RKO (cell line): ENCODE results near the gene SUMF2.
"Not testable (repeated sequence)": the region's sequence is repeated elsewhere in the genome, so short reads cannot be mapped to it uniquely, and the experiment has no call there.

Source experiments
- DNase-seq: peaks from one replicate; pipeline ENCODE4 v3.0.0-alpha.2; 2016; ENCODE audit warnings: low spot score

Gene SUMF2

GRCh38 chr7:56063882-56064625, at the start of gene SUMF2:
TSS of gene SUMF2 (plus strand) at chr7:56064286. CDS start at chr7:56064312, 26 bp downstream.
- DNase-seq = peak; percentile 89

DNA sequence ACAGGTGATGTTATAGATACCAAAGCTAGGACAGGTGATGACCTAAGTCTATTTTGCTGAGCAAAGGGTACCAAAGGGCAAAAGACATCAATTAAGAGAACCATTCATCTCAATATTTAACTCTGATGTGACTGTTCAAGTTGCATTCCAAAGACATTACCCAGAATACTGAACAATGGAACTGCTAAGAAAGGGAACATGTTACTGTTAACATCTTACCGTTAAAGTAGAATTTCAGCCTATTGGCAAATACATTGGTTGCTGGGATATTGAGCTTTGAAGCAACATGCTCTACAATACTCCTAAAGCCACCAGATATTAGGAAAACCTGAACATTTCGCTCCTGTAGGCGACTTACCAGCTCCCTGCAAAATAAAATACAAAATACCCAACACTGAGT, 47.1 kb upstream of the SUMF2 start:
- not testable (repeated sequence) for DNase-seq

DNA sequence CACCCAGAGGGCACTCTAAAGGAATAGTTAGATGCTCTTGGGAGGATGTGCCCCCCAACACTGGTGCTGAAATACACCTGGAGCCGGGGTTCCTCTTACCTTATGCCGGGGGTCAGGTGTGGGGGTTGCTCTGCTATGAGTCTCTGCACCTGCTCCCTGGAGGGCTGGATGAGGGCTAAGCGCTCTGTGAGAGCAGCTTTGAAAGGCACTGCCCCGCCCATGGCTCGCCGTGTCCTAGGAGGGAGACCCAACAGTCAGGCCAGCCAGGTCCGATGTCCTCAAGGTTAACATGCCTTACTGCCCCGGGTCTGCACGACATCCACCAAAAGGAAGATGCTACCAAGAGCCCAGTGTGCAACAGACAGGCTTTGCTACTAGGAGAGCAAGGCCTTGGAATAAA, 44.6 kb upstream of the SUMF2 start:
- DNase-seq = no peak

GRCh38 chr7:56023500-56023899, 40.6 kb upstream of the SUMF2 start:
- DNase-seq = no peak

- DNase-seq = no peak
These were observed 37.5 kb upstream of the SUMF2 start for GRCh38 chr7:56026538-56026937.

DNA sequence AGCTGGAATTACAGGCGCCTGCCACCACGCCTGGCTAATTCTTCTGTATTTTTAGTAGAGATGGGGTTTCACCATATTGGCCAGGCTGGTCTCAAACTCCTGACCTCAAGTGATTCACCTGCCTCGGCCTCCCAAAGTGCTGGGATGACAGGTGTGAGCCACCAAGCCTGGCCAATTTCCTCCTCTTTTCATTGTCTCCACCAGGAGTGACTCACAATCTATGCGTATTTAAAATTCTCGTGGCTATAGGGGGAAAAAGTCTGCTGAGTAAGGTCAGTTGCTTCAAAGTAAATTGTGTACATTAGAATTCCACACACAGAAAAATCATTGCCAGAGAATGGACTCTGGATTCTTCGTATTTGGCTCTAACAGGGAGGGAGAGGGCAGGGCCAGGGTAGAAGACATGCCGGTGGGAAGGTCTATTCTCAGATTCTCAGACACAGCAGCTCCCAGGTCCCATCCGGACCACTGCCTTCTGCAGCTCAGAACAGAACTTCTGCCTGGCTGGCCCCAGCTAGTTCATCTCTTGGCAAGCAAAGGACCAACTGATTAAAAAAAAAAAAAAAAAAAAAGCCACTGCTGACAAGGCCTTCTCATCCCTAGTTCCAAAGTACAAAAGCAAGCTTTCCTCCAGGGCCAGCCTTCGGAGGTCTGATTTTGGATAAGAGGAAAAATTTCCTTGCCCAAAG, 35.0 kb upstream of the SUMF2 start:
- DNase-seq = no peak

- no peak for DNase-seq
These were observed 33.7 kb upstream of the SUMF2 start for GRCh38 chr7:56030340-56030739.

DNA sequence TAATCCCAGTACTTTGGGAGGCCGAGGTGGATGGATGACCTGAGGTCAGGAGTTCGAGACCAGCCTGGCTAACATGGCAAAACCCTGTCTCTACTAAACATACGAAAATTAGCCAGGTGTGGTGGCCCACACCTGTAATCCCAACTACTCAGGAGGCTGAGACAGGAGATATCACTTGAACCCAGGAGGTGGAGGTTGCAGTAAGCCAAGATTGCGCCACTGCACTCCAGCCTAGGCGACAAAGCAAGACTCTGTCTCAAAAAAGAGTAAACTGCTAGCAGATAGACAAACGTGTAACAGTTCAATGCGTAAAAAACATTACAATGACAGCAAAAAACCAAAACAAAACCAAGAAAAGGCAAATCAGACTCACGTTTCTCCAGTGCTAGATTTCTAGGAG, 32.5 kb upstream of the SUMF2 start:
- DNase-seq = not testable (repeated sequence)

DNA sequence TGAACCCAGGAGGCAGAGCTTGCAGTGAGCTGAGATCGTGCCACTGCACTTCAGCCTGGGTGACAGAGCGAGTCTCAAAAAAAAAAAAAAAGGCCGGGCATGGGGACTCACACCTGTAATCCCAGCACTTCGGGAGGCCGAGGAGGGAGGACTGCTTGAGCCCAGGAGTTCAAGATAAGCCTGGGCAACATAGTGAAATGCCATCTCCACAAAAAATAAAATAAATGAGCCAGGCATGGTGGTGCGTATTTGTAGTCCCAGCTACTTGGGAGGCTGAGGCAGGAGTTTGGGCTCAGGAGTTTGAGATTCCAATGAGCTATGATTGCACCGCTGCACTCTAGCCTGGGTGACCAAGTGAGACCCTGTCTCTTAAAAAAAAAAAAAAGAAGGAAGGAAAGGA, 31.5 kb upstream of the SUMF2 start:
- DNase-seq = not testable (repeated sequence)

DNA sequence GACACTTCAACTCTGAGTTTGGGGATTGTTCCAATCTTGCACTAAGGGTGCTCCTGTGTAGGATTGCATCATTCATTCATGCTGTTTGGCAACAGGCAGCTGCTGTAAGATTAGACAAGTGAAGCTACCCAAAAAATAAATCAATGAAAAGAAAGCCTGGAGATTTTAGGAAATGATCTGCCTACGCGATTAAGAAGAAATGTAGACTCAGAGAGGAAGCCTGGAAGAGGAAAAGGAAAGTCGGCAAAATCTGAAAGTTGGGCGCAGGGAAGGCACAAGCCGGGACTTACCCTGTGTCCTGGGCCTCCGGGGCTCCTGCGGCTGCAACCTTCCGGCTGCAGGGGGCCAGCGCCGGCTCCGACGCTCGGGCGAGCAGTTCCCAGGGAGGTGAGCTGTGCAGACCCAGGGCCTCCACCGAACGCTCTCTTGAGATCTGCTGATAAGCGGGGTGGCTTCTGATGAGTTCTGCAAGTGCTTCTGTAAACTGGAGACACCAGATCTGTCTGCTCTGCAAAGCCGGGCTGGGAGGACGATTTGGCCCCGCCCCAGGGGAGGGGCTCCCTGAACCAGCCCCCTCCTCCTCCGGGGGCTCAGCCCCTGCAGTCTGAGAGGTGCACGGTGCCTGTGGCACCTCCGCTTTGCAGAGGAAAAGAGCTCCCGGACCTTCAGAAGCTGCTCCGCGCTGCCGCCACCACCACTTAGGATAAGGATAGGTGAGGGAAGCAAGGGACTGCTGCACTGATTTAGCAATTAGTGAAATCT, 30.2 kb upstream of the SUMF2 start:
- peak; percentile 77 for DNase-seq

GRCh38 chr7:56040730-56041129, 23.4 kb upstream of the SUMF2 start:
- no peak for DNase-seq

DNA sequence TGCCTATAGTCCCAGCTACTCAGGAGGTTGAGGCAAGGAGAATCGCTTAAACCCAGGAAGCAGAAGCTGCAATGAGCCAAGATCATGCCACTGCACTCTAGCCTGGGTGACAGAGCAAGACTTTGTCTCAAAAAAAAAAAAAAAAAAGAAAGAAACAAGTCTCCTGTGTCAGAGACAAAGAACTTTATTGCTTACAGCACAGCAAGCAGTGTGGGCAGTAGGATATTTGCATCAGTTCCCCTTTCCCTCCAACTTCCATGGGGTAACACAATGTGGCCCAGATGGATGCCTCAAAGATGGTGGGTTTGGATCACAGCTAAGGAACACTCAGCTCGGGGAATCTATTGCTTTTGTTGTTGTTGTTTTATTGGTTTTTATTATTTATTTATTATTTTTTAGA, 18.3 kb upstream of the SUMF2 start:
- DNase-seq = not testable (repeated sequence)

- no peak for DNase-seq
These were observed 17.2 kb upstream of the SUMF2 start for GRCh38 chr7:56046721-56047445.

DNA sequence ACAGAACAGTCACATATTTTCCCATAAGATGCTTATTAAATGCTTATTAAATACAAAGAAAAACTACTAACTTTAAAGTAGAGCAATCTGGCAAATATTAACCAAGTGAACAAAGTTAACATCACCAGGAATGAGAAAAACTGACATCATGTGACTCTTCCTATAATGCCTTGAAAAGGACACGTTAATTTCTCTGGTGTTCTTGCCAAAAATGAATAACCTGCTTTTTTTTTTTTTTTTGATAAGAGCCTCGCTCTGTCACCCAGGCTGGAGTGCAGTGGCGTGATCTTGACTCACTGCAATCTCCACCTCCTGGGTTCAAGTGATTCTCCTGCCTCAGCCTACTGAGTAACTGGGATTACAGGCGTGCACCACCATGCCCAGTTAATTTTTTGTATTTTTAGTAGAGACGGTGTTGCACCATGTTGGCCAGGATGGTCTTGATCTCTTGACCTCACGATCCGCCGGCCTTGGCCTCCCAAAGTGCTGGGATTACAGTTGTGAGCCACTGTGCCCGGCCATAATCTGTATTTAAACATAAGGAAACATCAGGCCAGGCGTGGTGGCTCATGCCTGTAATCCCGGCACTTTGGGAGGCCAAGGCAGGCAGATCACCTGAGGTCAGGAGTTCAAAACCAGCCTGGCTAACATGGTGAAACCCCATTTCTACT, 16.5 kb upstream of the SUMF2 start:
- not testable (repeated sequence) for DNase-seq

- no peak for DNase-seq
These were observed 15.8 kb upstream of the SUMF2 start for GRCh38 chr7:56048245-56048644.

DNA sequence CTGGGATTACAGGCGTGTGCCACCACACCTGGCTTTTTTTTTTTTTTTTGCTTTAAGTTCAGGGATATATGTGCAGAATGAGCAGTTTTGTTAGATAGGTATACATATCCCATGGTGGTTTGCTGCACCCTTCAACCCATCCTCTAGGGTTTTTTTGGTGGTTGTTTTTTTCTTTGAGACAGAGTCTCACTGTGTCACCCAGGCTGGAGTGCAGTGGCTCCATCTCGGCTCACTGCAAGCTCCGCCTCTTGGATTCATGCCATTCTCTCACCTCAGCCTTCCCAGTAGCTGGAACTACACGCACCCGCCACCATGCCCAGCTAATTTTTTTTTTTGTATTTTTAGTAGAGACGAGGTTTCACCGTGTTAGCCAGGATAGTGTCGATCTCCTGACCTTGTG, 15.3 kb upstream of the SUMF2 start:
- DNase-seq = not testable (repeated sequence)

DNA sequence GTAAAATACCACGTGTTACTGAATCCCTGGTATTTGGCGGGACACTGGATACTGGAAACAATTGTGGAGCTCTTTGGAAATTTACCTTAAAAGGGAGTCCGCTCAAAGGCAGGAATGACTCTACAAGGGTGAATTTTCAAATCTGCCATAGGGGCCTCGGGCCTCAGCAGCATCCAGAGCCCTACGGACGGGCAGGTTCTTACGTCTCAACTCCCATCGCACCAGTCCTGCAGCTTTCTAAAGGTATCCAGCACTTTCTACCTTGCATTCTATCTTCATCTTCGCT, 13.1 kb upstream of the SUMF2 start:
- DNase-seq = no peak

DNA sequence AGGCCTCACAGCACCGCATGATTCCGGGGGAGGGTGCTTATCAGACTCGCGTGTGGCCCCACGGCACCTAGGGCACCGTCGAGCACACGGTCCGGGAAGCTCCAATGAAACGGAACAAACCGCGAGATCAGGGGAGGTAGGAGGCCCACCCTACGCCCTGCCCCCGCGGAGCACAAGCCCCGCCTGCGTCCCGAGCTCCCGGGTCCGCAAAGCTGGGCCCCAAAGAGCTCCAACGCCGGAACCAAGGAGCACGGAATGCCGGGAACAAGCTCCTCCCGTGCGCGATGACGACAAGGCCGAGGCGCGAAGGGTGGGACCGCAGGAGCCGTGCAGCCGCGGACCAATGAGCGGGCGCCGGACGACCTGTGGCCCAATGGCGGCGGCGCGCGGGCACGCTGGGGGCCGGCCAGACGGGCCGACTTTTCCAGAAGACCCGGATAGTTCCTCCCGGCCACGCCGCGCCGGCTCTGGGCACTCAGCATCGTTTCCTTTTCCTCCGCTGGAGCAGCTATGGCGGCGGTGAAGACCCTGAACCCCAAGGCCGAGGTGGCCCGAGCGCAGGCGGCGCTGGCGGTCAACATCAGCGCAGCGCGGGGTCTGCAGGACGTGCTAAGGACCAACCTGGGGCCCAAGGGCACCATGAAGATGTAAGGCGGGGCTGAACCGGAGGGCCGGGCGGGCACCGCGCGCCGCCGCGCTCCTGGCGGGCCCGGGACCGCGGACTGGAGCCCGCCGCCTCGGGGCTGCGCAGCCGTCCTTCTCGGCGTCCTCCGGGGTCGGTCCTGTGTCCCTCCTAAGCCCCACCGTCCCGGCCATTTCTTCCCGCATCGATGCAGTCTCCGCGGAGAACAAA, 12.5 kb upstream of the SUMF2 start, which contains the start of the genes CCT6A and PSPH:
Gene CCT6A, plus strand, starts transcription at position 427 of the 853 bp plus-strand sequence. Its CDS starts 84 bp downstream, at position 511.
Gene PSPH, minus strand, starts transcription at position 106 of the 853 bp plus-strand sequence. CDS start 30,232 bp downstream, outside the sequence.
- peak; percentile 96 for DNase-seq

- DNase-seq = no peak
These were observed 10.7 kb upstream of the SUMF2 start for GRCh38 chr7:56053379-56053778.

GRCh38 chr7:56053993-56054392, 10.1 kb upstream of the SUMF2 start:
- DNase-seq = no peak

DNA sequence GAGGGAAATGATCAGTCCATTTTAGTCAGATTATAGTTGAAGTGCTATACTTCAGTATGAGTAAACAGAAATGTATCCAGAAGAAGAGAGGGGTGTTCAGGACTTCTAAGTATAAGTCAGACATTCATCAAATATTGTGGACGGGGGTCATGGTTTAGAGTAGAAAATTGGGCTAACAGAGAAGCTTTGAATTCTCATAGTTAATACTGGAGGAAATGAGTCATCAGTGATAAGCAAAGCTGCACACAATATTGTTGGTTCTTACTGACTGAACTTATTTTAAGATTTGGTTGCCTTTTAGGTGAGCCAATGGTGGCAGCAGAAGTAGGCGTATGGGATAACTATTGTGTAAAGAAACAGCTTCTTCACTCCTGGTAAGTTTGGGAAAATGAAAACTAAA, 1.7 kb upstream of the SUMF2 start:
- peak; percentile 86 for DNase-seq
